Parathyroid adenoma (tissue), 2 donors: ENCODE data around the gene PRLHR.
"Not testable (repeated sequence)": the region's sequence is repeated elsewhere in the genome, so short reads cannot be mapped to it uniquely, and the experiment has no call there.

Experiments used
- H2AFZ ChIP-seq: fragments of 300-600 bp; sonication (generic); one replicate; pipeline ENCODE4 v1.7.0; 2017; ENCODE audit warnings: antibody characterized with exemption, mild to moderate bottlenecking
- H3K27ac ChIP-seq: fragments of 300-600 bp; sonication (generic); one replicate; pipeline ENCODE4 v1.7.0; 2017
- H3K27me3 ChIP-seq: fragments of 300-600 bp; sonication (generic); one replicate; pipeline ENCODE4 v1.7.0; 2017; ENCODE audit warnings: low read length; ENCODE audit not compliant: control insufficient read depth, insufficient read depth
- H3K36me3 ChIP-seq: fragments of 300-600 bp; sonication (generic); one replicate; pipeline ENCODE4 v1.7.0; 2017; ENCODE audit warnings: low read length; ENCODE audit not compliant: control insufficient read depth, insufficient read depth
- H3K4me1 ChIP-seq: fragments of 300-600 bp; sonication (generic); one replicate; pipeline ENCODE4 v1.7.0; 2017; ENCODE audit warnings: control low read depth
- H3K4me2 ChIP-seq: fragments of 300-600 bp; sonication (generic); one replicate; pipeline ENCODE4 v1.7.0; 2017; ENCODE audit warnings: low read length
- H3K4me3 ChIP-seq: fragments of 300-600 bp; sonication (generic); one replicate; pipeline ENCODE4 v1.7.0; 2017; ENCODE audit warnings: low read depth, low read length
- H3K79me2 ChIP-seq: fragments of 300-600 bp; sonication (generic); one replicate; pipeline ENCODE4 v1.7.0; 2017; ENCODE audit warnings: control low read depth
- H3K9ac ChIP-seq: fragments of 300-600 bp; sonication (generic); one replicate; pipeline ENCODE4 v1.7.0; 2017; ENCODE audit warnings: mild to moderate bottlenecking
- H3K9me3 ChIP-seq: fragments of 300-600 bp; sonication (generic); one replicate; pipeline ENCODE4 v1.7.0; 2017; ENCODE audit warnings: low read length; ENCODE audit not compliant: control insufficient read depth
- TF ChIP-seq, protein P1 (sequence below): fragments of 300-600 bp; sonication (generic); IDR thresholded peaks from one replicate; pipeline ENCODE4 v1.7.0; 2017; ENCODE audit warnings: antibody characterized with exemption, mild to moderate bottlenecking
- donor health status: primary hyperparathyroidism.

Gene PRLHR

GRCh38 chr10:118624747-118625146, 29.3 kb upstream of the PRLHR start:
- Histone ChIP-seq H3K79me2 (no peaks in the 10 kb centered on the region), H3K27ac (no peak overlapping the region), H3K27me3 (no peaks in the 10 kb centered on the region), H3K9ac (no peak overlapping the region), H3K9me3 (no peaks in the 10 kb centered on the region), H3K4me2 (no peak overlapping the region), H3K4me1 (no peaks in the 10 kb centered on the region), H3K4me3 (no peak overlapping the region), H2AFZ (no peak overlapping the region), H3K36me3 (no peaks in the 10 kb centered on the region)
- TF ChIP-seq, protein P1, sequence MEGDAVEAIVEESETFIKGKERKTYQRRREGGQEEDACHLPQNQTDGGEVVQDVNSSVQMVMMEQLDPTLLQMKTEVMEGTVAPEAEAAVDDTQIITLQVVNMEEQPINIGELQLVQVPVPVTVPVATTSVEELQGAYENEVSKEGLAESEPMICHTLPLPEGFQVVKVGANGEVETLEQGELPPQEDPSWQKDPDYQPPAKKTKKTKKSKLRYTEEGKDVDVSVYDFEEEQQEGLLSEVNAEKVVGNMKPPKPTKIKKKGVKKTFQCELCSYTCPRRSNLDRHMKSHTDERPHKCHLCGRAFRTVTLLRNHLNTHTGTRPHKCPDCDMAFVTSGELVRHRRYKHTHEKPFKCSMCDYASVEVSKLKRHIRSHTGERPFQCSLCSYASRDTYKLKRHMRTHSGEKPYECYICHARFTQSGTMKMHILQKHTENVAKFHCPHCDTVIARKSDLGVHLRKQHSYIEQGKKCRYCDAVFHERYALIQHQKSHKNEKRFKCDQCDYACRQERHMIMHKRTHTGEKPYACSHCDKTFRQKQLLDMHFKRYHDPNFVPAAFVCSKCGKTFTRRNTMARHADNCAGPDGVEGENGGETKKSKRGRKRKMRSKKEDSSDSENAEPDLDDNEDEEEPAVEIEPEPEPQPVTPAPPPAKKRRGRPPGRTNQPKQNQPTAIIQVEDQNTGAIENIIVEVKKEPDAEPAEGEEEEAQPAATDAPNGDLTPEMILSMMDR: no peak

DNA sequence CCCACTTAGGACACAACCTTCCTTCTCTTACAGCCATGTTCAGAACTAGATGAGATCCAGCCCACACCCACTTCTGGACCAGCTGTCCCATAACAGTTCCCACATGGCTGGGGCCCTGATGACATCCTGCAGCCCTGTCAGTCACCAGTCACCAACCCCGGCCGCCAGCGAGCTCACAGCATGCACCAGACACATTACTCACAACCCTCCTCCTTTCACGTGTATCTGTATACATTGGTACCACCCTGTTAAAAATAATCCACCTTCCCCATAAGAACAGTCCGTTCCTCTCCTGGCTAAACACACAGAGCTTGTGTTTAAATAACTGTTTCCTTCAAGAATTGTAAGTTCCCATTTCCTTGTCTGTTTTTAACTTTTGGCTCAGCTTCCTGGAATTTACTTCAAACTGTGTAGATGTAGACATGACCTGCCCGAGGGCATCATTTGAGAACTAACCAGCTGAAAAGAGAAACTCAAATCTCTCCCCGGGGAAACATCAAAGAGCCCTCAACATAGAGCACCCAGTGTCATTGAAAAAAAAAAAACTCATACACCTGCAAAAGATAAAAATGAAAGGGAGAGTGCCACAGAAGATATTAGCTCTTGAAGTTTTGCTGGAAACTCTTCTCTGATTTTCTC, 26.0 kb upstream of the PRLHR start:
- H2AFZ ChIP-seq: no peak overlapping the region
- H3K27ac ChIP-seq: no peak overlapping the region
- no peaks in the 10 kb centered on the region for H3K4me1 ChIP-seq
- H3K27me3 ChIP-seq: no peaks in the 10 kb centered on the region
- no peak overlapping the region for H3K4me3 ChIP-seq
- H3K4me2 ChIP-seq: no peak overlapping the region
- no peaks in the 10 kb centered on the region for H3K9me3 ChIP-seq
- H3K9ac ChIP-seq: no peak overlapping the region
- TF ChIP-seq, protein P1: no peak
- no peaks in the 10 kb centered on the region for H3K36me3 ChIP-seq
- no peaks in the 10 kb centered on the region for H3K79me2 ChIP-seq

- not testable (repeated sequence) for H3K4me1 ChIP-seq, H3K4me2 ChIP-seq, H3K4me3 ChIP-seq, H3K79me2 ChIP-seq, H2AFZ ChIP-seq, H3K27ac ChIP-seq, H3K9ac ChIP-seq, H3K9me3 ChIP-seq, H3K36me3 ChIP-seq, H3K27me3 ChIP-seq
These were observed 18.4 kb upstream of the PRLHR start for GRCh38 chr10:118613863-118614262.

- TF ChIP-seq, protein P1: no peak
- H3K4me2 ChIP-seq: no peak overlapping the region
- H3K9ac ChIP-seq: no peak overlapping the region
- H3K4me3 ChIP-seq: no peak overlapping the region
- H3K79me2 ChIP-seq: no peaks in the 10 kb centered on the region
- H3K9me3 ChIP-seq: no peaks in the 10 kb centered on the region
- no peaks in the 10 kb centered on the region for H3K4me1 ChIP-seq
- H3K27ac ChIP-seq: no peak overlapping the region
- H3K36me3 ChIP-seq: no peaks in the 10 kb centered on the region
- no peak overlapping the region for H2AFZ ChIP-seq
- H3K27me3 ChIP-seq: no peaks in the 10 kb centered on the region
These were observed 15.1 kb upstream of the PRLHR start for GRCh38 chr10:118610577-118610976.

DNA sequence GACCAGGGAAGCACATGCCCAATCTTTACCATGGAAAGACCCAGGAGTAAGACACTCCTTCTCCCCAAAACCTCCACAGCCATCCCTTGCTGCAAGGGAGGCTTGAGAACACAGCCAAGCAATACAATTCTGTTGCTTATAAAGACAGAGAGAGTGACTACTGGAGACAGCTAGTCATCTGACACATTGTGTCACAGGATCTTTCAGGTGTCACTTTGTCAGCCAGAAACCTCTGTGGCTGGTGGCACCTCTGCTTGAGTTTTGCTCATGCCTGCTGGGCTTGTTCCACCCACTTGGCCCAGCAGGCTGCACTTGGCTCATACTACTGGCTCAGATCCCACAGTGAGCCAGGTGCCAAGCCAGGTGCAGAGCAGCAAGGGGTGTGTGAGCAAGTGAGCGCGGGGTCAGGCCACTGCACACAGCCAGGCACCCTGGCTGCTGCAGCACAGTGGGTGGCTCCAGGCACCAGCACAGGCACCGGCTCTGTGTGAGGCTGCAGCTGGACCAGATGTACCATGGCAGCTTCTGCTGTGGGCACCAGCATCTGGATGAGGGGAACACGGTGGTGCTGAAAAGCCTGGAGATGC, 12.4 kb upstream of the PRLHR start:
- H3K9me3 ChIP-seq: no peaks in the 10 kb centered on the region
- H3K79me2 ChIP-seq: no peaks in the 10 kb centered on the region
- H3K4me2 ChIP-seq: no peak overlapping the region
- H3K27me3 ChIP-seq: no peaks in the 10 kb centered on the region
- TF ChIP-seq, protein P1: no peak
- H3K4me3 ChIP-seq: no peak overlapping the region
- no peak overlapping the region for H3K9ac ChIP-seq
- no peak overlapping the region for H2AFZ ChIP-seq
- H3K36me3 ChIP-seq: no peaks in the 10 kb centered on the region
- H3K27ac ChIP-seq: no peak overlapping the region
- no peaks in the 10 kb centered on the region for H3K4me1 ChIP-seq
